AG09309 (cell line): ENCODE results near the gene PDPK1.
A peak's percentile ranks its signal among the peaks of the same experiment; 100 is the strongest.

Source experiments
- DNase-seq: peaks from one replicate; pipeline ENCODE4 v3.0.0-alpha.2; 2010; ENCODE audit warnings: low read depth
- H3K4me3 ChIP-seq: 2 replicates; pipeline ENCODE4 v1.5.1; 2011; ENCODE audit warnings: mild to moderate bottlenecking, low read depth, low read length, moderate library complexity; ENCODE audit not compliant: control insufficient read depth
- TF ChIP-seq, protein P1 (sequence below): IDR thresholded peaks from 2 replicates; pipeline ENCODE4 v1.5.1; 2011; ENCODE audit warnings: mild to moderate bottlenecking, low read depth, low read length, inconsistent platforms; ENCODE audit not compliant: insufficient read depth, control insufficient read depth; ENCODE audit errors: missing control alignments

Gene PDPK1

DNA sequence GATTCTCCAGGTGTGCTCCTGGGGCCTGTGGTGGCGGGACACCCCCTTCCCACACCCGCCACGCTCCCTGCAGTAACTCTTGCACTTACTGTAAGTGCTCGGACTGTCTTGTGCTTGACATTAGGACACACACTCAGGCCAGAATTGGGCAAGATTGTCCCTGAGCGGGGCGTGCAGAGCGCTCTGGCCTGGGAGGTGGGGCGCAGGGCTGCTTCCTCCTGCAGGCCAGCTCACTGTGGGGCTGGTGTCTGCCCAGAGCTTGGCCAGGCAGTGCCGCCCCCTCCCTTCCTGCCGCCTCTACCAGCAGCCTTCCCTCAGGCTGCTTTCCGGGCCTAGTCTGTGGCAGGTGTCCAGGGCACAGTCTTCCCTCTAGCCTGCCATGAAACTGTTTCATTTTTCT, 30.2 kb upstream of the PDPK1 start:
- DNase-seq: no peak
- TF ChIP-seq, protein P1, sequence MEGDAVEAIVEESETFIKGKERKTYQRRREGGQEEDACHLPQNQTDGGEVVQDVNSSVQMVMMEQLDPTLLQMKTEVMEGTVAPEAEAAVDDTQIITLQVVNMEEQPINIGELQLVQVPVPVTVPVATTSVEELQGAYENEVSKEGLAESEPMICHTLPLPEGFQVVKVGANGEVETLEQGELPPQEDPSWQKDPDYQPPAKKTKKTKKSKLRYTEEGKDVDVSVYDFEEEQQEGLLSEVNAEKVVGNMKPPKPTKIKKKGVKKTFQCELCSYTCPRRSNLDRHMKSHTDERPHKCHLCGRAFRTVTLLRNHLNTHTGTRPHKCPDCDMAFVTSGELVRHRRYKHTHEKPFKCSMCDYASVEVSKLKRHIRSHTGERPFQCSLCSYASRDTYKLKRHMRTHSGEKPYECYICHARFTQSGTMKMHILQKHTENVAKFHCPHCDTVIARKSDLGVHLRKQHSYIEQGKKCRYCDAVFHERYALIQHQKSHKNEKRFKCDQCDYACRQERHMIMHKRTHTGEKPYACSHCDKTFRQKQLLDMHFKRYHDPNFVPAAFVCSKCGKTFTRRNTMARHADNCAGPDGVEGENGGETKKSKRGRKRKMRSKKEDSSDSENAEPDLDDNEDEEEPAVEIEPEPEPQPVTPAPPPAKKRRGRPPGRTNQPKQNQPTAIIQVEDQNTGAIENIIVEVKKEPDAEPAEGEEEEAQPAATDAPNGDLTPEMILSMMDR: no peak
- H3K4me3 ChIP-seq: no peak overlapping the region

DNA sequence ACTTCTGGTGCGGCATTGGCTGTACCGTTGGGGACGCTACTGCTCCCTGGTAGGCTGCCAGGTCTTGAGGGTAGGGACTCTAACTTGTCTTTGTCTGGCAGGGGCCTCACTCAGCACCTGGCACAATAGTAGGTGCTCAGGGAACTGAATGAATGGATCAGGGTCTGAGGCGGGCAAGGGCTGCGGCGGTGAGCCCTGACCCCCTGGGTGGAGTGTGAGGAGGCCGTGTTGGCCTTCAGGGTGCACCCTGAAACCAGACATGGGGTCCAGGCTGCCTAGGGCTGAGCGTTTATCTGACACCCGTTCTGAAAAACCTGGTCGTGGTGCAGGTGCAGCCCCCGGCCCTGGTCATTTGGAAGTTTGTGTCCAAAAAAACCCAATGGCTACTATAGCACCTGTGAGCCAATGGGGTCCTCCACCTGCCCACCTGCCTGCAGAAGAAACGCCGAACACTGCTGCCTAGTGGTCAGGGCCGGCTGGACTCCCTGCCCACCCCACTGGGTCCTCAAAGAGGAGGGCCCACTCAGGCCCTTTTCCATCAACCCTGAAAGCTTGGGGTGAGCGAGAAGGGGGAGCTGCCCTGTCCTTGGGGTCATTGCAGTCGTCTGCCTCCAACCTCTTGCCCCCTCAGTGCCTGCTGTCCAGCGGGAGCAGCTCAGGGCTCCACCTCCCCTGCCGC, 29.0 kb upstream of the PDPK1 start:
- TF ChIP-seq, protein P1: no peak
- H3K4me3 ChIP-seq: no peak overlapping the region
- no peak for DNase-seq

DNA sequence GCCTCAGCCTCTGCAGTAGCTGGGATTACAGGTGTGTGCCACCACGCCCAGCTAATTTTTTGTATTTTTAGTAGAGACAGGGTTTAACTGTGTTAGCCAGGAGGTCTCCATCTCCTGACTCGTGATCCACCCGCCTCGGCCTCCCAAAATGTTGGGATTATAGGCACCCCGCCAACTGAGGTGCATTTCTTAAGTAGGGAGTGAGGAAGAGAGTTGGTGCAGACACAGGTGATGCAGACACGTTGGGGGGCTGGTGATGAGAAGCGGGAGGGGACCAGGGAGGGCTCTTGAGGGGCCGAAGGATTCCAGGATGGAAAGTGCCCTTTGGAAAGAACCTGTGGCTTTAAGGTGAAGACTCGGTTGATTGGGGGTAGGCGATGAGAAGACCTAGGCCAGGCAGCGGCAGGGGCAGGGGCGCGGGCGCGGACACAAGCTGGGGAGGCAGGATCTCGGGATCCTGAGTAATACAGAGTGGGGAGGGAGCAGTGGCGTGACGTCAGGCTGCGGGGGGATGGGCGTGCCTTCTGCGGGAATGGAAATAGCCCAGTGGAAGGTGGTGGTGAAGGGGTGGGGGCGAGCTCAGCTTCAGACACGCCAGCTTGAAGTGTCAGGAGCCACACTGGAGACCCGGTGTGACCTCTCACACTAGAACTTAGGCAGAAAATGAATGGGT, 26.6 kb upstream of the PDPK1 start:
- DNase-seq: no peak
- TF ChIP-seq, protein P1: no peak
- H3K4me3 ChIP-seq: no peak overlapping the region

DNA sequence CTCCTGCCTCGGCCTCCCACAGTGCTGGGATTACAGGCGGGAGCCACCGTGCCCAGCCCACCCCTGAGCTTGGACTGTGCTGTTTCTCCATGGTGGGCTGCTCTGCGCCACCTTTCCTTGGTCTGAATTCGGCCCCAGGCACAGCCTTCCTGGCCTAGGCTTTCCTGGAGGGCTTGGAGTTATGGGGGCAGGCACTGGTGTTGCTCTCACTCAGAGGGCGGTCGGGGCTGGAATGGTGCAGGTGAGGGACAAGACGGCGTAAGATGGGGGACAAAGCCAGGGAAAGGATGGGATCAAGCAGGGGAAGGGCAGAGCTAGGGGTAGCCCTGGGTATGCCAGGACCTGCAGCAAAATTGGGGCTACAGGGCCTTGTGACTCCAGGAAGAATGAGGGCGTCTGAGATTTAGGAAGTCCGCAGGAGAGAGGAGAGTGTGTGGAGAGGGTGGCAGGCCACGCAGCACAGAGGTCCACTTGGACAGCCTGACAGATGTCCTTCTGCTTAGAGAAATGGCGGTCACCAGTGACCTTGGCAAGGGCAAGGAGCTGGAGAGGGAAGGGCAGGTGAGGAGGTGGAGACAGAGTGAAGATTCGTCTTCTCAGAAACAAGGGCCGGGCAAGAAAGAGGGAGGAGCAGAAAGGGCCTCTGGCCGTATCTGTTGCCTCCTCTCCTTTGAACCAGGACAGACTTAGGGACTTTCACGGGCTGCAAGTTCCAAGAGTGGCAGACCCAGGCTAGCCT, 25.7 kb upstream of the PDPK1 start:
- TF ChIP-seq, protein P1: no peak
- no peak for DNase-seq
- no peak overlapping the region for H3K4me3 ChIP-seq

DNA sequence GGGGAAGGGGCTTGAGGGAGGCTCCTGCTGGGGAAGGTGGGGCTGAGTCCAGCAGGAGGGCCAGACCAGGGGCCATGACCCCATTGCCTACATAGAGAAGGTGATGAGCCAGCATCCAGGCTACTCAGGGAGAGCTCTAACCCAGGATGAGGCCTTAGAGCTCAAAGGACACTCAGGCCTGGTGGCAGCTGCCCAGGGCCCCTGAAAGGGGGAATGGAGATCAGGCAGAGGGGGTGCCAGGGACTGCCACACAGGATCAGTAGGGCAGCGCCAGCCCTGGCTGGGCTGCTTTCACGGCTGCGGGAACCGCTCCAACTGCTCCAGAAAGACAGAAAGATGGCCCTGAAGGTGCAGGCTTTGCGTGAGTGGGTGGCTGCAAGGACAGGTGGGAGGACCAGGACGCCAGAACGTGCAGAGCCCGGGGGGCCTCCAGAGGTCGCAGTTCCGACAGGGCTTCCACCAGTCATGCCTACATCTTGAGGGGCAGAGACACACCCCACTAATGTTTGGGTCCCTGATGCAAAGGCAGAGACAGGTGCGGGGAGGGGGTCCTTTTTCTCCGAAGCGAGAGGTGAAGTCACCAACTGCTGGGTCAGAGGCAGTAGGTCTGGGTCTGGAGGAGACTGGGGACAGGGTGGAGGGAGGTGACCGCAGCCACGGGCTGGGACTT, 25.0 kb upstream of the PDPK1 start:
- TF ChIP-seq, protein P1: no peak
- no peak for DNase-seq
- peak overlapping the region; percentile 4 for H3K4me3 ChIP-seq
